HG02852 (cell line): ENCODE data around the gene LRRC8C.

Experiments used
- ATAC-seq: cut with Tn5 transposase; IDR thresholded peaks from one replicate; pipeline ENCODE4 v1.9.1; 2021; ENCODE audit warnings: mild to moderate bottlenecking, moderate library complexity; ENCODE audit not compliant: unreplicated experiment

LRRC8C gene

GRCh38 chr1:89761338-89761737 is 128.4 kb downstream of the LRRC8C start:
- ATAC-seq, result no peak

DNA sequence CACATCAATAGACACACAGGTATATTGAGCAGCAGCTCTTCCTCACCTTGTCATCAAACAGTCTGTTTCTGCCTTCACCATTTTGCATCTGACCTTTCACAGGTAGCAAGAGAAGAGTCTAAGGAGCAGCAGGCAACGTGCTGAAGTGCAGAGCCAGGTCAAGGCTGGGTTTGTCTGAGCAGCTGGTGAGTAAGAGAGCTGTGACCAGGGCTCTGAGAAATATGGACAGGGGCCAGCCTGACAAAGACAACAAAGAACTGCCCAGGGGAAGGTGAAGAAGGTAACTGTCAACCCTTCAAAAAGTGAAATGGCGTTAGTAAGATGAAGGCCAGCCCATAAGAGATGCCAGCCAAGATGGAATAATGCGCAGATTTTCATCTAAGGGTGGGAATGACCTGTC is 129.0 kb downstream of the LRRC8C start:
- no peak for ATAC-seq

DNA sequence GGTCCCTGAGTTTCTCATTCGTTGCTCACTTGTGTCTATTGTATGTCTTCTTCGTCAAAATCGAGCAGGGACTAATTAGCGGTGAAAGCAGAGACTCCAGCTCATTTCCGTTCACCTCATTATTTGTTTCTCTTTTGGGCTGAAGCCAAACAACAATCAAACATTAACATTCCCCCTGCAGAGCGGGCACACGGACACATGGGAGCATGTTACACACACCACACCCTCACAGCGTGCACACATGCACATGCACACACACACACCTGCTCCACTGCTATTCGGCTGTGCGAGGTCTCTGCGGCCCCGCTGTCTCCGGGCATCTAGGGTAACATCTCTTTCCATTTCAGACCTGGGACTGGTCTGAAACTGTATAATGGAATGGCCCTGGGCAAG is 129.5 kb downstream of the LRRC8C start:
- ATAC-seq, result no peak

DNA sequence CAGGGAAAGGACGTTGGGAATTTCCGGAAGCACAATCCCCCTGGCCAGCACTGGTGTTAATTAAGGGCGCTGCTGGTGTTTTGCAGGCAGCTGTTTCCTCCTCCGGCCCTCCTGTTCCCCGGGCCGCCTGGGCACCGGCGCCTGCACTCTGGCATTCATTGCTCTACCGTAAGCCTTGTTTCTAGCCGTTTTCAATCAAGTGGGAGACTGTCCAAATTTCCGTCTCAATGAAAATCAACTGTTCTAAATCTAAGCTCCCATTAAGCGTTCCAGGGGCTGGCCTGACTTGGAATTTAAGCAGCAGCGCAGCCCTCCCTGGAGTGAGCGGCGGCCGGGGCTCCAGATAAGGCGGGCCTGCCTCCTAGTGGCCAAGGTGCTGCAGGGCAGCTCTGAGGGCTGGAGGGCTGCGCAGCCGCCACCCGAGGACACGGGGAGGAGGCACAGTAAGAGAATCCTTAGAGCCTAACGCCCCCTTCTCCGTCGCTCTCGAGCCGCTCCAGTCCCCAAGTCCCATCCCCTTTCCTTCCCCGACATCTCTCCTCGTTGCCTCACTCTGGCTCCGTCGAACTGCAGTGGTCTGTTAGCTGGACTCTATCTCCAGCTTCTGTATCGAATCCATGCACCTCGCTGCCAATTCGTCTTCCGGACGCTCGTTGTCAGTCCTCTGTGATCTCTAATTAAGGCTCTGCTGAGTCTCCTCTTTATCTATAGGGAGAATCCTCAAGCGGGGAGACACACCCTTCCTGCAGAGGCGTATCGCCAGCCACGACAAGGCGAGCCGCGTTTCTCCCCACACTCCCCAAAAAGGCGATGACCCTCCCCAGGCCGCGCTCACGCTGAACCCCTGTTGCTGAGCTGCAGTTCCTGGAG is 130.1 kb downstream of the LRRC8C start:
- ATAC-seq, result peak; percentile 99

DNA sequence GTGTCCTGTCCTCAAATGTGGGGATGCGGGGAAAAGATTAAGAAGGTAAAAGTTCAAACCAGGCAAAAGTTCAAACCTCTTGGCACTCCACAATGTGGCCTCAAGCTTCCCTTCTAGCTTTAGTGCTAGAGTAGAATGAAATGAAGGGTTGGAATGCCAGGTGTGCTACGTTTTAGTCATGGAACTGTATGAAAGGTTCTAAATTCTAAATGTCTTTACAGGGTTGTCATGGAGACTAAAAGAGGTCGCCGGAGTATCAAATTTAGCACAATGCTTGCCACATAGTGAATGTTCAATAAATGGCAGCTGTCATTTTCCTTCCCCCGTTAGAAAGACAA is 130.7 kb downstream of the LRRC8C start:
- ATAC-seq, result no peak

DNA sequence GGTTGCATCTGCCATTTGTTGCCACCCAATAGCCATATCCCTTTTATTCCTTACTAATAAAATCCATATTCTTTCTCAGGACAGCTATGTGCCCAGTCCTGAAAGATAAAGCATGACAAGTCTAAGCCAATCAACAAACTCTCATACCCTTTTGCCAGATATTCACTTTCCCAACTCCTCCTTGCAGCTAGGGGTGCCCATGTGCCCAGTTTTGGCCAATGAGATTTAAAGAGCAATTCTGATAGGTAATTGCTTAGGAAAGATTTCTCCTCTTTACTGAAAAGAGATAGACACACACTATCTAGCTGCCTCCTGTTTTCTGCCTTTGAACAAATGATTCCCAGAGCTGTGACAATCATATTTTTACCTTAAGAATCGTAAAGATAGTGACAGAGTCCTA is 132.9 kb downstream of the LRRC8C start:
- no peak for ATAC-seq

DNA sequence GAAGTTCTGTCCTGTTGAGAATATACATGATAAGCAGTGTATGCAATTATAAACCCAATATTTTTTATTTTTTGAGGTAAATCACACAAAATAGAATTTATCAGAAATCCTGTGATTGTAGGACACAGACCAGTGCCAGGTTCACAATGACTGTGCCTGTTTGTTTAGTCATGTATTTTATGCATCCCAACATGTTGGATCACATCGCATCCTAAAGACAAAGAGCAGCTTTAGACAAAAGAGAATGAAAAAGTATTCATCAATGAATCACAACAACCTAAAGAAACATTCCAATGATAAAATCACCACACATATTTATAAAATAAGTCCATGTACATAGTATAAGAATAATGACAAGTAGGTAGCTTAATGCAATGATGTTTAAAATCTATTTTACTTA is 134.7 kb downstream of the LRRC8C start:
- no peak for ATAC-seq
